ENCODE results near the gene TPI1. TPM values are rescaled to one million over a fixed set of nuclear protein-coding genes. Genes with fewer than 3 reads are reported as not detected.
A peak's percentile ranks its signal among the peaks of the same experiment; 100 is the strongest.
"Not testable (repeated sequence)": the region's sequence is repeated elsewhere in the genome, so short reads cannot be mapped to it uniquely, and the experiment has no call there.

TPI1 gene
- total RNA-seq, 2 donors from 2014 or later, result 287 to 322 TPM

GRCh38 chr12:6866163-6866919 is 990 bp upstream of the TPI1 start:
- no peak for TF ChIP-seq CTCF (IDR thresholded peaks at IDR 0.05)
- Histone ChIP-seq H3K9me3 (no peaks in the 10 kb centered on the region), H3K4me1 (ENCODE audit: control insufficient read depth in 1 of 2, low read depth in 2 of 2) (peaks cover 20 to 35% of the 10 kb centered on the region in 2 donors), H3K27me3 (replicated peaks; ENCODE audit: insufficient read depth) (no peaks in the 10 kb centered on the region), H3K36me3 (peaks cover 41% of the 10 kb centered on the region), H3K27ac (peak overlapping the region; percentile 97 to 98), H3K4me3 (peak overlapping the region; percentile 99)
- no peak for ATAC-seq (ENCODE audit: insufficient number of reproducible peaks, low FRiP score, low read depth)
- DNase-seq (ENCODE audit: low spot score), result no peak

GRCh38 chr12:6866920-6867412 is 365 bp upstream of the TPI1 start:
- Histone ChIP-seq H3K27me3 (replicated peaks; ENCODE audit: insufficient read depth) (no peaks in the 10 kb centered on the region), H3K4me3 (peak overlapping the region; percentile 99), H3K4me1 (ENCODE audit: control insufficient read depth in 1 of 2, low read depth in 2 of 2) (peaks cover 26 to 41% of the 10 kb centered on the region in 2 donors), H3K9me3 (no peaks in the 10 kb centered on the region), H3K36me3 (peaks cover 35% of the 10 kb centered on the region), H3K27ac (peak overlapping the region; percentile 97 to 98)
- peak; percentile 3 for ATAC-seq (ENCODE audit: insufficient number of reproducible peaks, low FRiP score, low read depth)
- no peak for TF ChIP-seq CTCF (IDR thresholded peaks at IDR 0.05)
- DNase-seq (ENCODE audit: low spot score), result peak; percentile 56

- DNase-seq (ENCODE audit: low spot score) (no peak), ATAC-seq (ENCODE audit: insufficient number of reproducible peaks, low FRiP score, low read depth) (no peak)
- no peak for TF ChIP-seq CTCF (IDR thresholded peaks at IDR 0.05)
- H3K9me3 ChIP-seq, result no peaks in the 10 kb centered on the region
- H3K4me3 ChIP-seq, result peak overlapping the region; percentile 99
- H3K27me3 ChIP-seq (replicated peaks; ENCODE audit: insufficient read depth), result no peaks in the 10 kb centered on the region
- H3K27ac ChIP-seq, result peak overlapping the region; percentile 88 to 98
- peaks cover 22% of the 10 kb centered on the region for H3K36me3 ChIP-seq
- H3K4me1 ChIP-seq (ENCODE audit: control insufficient read depth in 1 of 2, low read depth in 2 of 2), result peaks cover 28 to 44% of the 10 kb centered on the region in 2 donors
Measured at GRCh38 chr12:6868211-6869048, 1.1 kb downstream of the TPI1 start.

- no peak for ATAC-seq (ENCODE audit: insufficient number of reproducible peaks, low FRiP score, low read depth)
- TF ChIP-seq CTCF (IDR thresholded peaks at IDR 0.05), result peak; percentile 95
- Histone ChIP-seq H3K36me3 (peaks cover 13% of the 10 kb centered on the region), H3K27ac (peak overlapping the region; percentile 30 to 98), H3K4me1 (ENCODE audit: control insufficient read depth in 1 of 2, low read depth in 2 of 2) (peaks cover 33 to 46% of the 10 kb centered on the region in 2 donors), H3K27me3 (replicated peaks; ENCODE audit: insufficient read depth) (no peaks in the 10 kb centered on the region), H3K9me3 (no peaks in the 10 kb centered on the region), H3K4me3 (peak overlapping the region; percentile 99)
- DNase-seq (ENCODE audit: low spot score), result no peak
Measured at GRCh38 chr12:6869049-6870021, 2.0 kb downstream of the TPI1 start.

GRCh38 chr12:6870304-6870703 is 3.0 kb downstream of the TPI1 start:
- H3K27me3 ChIP-seq (replicated peaks; ENCODE audit: insufficient read depth); H3K4me3 ChIP-seq; DNase-seq (ENCODE audit: low spot score); ATAC-seq (ENCODE audit: insufficient number of reproducible peaks, low FRiP score, low read depth); H3K27ac ChIP-seq; H3K9me3 ChIP-seq: not testable (repeated sequence)
- Histone ChIP-seq H3K36me3 (peaks cover 11% of the 10 kb centered on the region), H3K4me1 (ENCODE audit: control insufficient read depth in 1 of 2, low read depth in 2 of 2) (peaks cover 33 to 50% of the 10 kb centered on the region in 2 donors)
